Measurements from ENCODE around the gene SPP1.
"Not testable (repeated sequence)": the region's sequence is repeated elsewhere in the genome, so short reads cannot be mapped to it uniquely, and the experiment has no call there.

The SPP1 gene

DNA sequence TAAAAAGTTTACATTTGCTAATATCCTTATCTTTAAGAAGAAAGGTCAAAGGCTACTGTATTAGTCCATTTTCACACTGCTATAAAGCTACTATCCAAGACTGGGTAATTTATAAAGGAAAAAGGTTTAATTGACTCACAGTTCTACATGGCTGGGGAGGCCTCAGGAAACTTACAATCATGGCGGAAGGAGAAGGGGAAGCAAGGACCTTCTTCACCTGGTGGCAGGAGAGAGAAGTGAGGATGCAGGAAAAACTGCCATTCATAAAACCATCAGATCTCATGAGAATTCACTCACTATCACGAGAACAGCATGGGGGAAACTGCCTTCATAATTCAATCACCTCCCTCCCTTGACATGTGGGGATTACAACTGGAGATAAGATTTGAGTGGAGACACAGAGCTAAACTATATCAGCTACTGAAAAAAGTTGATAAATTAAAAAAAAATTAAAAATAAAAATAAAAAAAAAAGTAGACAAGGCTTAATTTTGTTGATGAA, 23.7 kb downstream of the SPP1 start:
- not testable (repeated sequence) for DNase-seq

DNA sequence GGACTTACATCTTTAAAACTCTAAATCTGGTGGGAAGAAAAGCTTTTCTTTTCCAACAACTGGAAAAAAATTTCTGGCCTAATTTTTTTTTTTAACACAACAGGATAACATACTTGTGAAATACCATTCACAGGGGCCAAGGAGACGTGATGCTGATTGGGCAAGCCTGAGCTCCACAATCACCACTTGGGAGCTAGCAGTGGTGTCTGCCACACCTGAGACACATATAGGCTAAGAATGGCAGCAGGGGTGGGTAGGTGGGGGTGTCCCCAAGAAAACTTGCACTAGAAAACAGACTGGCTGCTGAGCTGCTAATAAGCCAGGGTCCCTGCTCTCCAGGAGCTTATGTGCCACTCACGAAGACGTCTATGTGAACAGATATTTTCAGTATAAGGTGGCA, 26.4 kb downstream of the SPP1 start:
- no peak for DNase-seq

DNA sequence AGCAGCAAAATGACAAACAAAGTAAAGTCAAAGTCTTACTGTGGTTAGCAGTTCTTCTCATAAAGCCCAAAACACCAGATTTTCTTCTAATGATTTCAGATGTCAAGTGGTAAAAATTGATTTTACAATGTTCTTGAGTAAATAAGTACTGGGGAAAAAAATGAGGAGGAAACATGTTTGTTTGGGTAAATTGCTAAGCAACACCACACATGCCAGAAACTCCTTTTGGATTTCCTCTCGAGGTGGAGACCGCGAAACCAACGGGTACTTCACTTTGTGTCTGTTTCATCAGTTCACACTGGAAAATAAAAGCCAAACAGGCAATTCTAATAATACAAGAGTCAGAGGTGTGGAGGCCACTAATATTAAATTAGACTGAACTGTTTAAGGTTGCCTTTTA, 27.3 kb downstream of the SPP1 start:
- no peak for DNase-seq

DNA sequence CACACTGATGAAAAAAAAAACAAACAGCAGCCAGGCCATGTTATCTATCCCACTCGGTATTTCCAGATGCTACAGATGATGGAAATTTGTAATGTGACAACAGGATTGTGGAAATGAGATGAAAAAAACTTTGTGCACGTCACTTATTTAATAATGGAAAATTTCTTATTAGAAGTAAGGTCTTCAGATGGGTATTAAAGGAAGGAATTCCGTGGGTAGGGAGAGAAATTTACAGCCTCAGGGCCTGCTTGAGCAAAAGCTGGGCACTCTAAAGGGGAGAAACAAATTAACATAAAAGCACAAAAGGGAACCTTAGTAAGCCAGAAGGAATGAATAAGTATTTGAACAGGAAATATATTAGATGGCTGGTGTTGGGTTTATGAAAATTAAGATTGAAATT, 27.7 kb downstream of the SPP1 start:
- DNase-seq = no peak

DNA sequence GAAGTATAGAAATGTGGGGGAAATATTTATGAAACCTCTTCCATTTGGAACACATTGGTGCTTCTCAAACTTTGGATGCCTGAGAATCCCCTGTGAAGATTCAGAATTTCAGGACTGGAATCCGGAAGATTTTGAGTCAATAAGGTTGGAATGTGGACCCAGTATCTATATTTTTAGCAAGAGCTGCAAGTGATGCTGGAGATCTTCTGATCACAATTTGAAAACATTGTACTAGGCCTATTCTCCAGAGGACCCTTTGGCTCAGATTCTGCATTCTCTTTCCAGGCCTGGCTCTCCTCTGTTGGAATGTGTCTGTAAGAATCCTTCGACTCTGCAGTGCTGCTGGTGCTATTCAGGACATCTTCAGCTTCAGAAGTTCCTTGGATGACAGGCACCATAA, 29.6 kb downstream of the SPP1 start:
- no peak for DNase-seq

DNA sequence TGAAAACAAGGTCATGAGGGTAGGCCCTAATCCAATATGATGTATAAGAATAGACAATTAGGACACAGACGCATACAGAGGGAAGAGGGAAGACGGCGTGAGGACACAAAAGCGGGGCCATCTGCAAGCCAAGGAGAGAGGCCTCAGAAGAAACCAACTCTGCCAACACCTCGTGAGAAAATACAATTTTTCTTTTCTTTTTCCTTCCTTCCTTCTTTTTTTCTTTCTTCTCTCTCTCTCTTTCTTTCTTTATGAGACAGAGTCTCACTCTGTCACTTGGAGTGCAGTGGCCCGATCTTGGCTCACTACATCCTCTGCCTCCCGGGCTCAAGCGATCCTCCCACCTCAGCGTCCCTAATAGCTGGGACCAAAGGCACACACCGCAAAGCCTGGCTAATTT, 30.4 kb downstream of the SPP1 start:
- no peak for DNase-seq

DNA sequence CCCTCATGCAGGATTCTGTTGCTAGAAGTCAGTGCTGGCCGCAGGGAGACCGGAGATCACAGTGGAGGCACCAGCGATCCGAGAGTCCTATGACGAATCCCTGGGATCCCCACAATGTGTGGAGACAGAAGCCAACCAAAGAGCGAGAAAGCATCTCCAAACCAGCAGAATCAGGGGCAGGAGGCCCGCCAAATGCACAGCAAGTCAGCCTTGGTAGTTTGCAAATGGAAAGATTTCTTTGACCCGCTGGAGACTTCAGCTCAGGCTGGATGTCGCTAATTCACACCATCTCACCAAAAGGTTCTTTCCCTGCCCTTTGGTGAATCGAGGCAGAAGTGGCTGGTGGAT, 31.4 kb downstream of the SPP1 start:
- no peak for DNase-seq

DNA sequence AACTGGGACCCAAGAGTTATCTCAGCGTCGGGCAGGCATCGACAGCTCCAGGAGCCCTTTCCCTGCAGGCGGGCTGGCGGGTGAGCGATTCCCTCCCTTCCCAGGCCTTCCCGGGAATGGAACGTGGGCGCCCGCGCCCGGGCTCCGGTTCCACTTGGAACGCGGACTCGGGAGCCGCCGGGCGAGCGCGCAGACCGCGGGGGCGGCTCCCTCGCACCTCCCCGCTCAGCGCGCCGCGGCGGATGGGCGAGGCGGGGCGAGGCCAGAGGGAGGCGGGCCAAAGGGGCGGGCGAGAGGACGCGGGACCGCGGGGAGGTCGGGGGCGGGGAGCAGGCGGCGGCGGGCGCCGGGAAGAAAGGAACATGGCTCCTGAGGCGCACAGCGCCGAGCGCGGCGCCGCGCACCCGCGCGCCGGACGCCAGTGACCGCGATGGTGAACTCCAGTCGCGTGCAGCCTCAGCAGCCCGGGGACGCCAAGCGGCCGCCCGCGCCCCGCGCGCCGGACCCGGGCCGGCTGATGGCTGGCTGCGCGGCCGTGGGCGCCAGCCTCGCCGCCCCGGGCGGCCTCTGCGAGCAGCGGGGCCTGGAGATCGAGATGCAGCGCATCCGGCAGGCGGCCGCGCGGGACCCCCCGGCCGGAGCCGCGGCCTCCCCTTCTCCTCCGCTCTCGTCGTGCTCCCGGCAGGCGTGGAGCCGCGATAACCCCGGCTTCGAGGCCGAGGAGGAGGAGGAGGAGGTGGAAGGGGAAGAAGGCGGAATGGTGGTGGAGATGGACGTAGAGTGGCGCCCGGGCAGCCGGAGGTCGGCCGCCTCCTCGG, 32.0 kb downstream of the SPP1 start, which contains the start of gene PKD2:
PKD2 (plus strand) TSS at position 332 of the 818 bp plus-strand sequence; CDS start at position 431, 99 bp downstream.
- DNase-seq = peak; percentile 73

DNA sequence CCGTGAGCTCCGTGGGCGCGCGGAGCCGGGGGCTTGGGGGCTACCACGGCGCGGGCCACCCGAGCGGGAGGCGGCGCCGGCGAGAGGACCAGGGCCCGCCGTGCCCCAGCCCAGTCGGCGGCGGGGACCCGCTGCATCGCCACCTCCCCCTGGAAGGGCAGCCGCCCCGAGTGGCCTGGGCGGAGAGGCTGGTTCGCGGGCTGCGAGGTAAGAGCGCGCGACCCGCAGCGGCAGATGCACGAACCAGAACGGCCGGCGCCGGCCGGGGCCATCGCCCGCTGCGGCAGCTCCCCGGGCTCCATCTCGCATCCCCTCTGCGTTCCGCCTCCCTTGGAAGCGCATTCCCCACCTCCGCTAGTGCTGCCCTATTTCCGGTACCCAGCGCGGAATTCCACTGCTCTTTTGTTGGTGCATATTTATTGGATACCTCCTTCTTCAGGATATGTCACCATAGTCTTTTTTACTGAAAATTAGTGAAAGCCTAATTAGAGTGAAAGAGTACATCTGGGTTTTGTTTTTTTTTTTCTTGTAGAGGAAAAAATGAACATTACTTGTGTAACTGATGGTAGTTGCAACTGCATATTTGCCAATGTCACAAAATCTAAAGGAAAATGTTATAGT, 32.7 kb downstream of the SPP1 start:
- peak; percentile 45 for DNase-seq

DNA sequence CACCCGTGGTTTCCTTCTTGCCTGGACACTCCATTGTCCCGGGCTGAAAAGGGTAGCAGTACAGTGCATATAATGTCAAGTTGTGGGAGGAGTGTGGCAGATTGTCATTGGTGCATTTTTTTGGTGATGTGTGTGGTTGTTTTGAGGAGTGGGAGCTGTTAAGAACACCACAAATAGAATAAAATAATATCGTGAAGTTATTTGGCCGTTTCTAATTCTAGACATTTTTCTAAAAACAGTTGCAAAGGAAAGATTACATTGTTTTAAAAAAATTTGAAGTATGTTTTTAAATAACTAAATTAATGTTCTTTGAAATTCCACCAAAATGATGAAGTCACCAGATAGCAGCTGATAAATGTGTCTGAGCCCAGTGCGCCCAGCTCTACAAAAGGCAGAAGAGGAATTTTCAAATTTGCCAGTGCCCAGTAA, 33.2 kb downstream of the SPP1 start:
- peak; percentile 69 for DNase-seq

DNA sequence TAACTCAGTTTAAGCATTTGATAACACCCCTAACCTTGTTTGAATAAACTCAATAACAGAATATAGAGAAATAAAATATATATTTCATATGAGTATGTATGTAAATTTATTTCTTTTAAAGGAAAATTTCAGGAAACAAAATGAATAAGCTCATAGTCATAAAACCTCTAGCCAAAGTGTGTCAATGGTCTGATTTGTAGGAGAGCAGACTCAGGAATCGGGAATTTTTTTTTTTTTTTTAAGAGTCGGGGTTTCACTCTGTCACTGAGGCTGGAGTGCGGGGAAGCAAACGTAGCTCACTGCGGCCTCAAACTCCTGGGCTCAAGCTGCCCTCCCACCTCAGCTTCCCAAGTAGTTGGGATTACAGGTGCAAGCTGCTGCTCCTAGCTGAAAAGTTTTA, 34.4 kb downstream of the SPP1 start:
- DNase-seq = no peak

DNA sequence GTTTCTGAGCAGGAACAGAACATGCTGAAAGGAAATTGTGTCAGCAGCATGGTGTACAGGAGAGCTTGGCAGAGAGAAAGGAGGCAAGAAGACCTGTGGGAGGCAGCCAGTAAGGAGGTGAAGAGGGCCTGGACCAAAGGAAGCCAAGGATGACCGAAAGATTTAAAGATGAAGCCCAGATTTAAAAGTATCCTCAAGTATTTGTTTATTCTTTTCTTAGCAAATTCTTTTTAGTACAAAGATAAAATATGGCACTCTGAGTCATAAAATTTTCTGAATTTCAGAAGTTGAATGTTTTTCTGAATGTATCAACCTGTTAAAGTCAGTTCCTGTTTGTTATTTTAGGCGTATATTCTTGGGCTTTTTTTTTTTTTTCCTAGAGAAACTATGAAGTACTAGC, 35.5 kb downstream of the SPP1 start:
- DNase-seq = peak; percentile 57

DNA sequence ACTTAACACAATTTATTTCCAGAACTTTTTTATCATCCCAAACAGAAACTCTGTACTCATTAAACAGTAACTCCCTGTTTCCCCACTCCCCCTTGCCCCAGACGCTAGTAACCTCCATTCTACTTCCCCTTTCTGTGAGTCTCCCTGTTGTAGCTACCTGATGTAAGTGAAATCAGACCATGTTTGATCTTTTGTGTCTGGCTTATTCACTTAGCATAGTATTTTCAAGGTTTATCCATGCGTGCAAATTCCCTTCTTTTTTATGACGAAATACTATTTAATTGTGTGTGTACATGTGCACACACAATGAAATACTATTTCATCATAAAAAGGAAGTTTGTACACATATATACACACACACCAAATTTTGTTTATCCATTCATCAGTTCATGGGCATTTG, 37.1 kb downstream of the SPP1 start:
- peak; percentile 18 for DNase-seq

DNA sequence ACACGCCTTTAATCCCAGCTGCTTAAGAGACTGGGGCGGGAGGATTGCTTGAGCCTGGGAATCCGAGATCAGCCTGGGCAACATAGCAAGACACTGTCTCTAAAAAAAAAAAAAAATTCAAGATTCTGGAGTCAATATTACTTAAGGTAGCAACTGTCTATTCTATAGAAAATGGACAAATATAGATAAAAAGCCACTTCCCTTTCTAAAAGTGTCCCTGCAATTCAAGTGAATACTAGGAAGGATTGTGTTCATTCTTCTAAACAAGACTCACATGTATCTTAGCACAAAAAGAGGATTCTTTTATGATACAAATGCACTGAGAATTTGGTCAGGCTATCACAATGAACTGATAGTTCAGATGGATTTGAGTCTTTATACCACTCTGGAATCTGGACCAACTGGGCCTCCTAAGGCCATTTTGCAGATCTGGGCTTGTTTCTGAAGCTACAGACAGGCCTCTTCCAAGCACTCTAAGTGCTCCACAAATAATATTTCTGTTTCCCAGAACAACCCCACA, 38.9 kb downstream of the SPP1 start:
- DNase-seq = no peak

DNA sequence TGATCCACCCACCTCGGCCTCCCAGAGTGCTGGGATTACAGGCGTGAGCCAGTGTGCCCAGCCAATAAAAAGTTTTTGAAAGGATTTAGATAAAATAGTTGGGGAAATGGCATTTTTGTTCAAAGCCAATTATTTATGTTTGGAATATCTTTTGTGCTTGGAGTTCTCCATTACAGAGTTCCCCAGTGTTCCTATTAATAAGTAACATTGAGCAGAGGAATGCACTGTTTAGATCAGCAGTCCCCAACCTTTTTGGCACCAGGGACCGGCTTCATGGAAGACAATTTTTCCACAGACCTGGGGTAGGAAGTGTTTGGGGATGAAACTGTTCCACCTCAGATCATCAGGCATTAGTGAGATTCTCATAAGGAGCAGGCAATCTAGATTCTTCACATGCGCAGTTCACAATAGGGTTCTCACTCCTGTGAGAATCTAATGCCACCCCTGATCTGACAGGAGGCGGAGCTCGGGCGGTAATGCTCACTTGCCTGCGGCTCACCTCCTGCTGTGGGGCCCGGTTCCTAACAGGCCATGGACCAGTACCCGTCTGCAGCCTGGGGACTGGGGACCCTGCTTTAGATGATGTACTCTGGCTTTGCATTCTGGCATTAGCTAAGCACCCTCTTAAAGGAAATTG, 40.3 kb downstream of the SPP1 start:
- peak; percentile 57 for DNase-seq

DNA sequence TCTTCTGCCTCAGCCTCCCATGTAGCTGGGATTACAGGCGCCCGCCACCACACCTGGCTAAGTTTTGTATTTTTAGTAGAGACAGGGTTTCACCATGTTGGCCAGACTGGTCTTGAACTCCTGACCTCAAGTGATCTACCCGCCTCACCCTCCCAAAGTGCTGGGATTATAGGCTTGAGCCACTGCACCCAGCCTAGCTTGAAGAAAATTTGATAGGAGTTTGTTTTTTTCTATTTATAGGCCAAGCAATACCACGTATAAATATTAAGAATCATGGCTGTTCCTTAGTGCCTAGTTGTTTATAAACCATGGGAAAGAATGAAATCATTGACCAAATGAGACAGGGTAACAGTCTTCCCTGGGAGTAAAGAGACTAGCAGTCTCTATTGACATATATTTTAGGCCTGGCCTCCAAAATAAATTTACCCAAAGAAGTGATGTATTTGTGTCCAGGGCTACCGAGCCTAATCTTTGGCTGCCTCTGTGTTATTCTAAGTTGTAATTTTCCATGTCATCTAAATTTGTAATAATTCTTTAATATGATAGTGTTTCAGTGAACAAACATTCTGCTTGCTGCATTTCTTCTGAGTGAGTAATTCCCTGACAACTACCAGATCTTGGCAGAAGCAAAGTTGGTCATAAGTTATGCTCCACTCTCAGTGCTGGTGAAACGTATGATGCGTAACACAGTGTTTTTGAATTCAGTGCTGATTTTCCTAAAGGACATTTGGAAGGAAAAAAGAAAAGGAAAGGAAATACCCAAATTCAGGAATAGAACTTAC, 42.2 kb downstream of the SPP1 start:
- peak; percentile 94 for DNase-seq

DNA sequence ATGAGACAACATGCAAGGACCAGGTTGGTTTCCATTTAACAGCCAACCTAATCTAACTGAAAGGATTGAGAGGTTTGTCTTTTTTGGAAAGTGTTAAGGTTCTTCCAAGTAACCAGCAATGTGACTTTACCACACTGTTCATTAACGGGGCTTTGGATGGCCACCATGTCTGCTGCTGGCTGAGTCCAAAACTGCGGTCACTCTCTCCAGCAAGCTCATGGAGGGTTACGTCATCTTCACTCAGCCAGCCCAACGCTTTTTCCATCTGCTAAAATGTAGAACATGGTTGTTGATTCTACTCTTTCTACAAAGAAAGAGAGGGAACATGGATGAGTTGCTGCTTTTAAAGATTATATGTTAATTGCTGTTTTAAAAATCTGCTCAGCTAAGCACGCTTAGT, 43.0 kb downstream of the SPP1 start:
- no peak for DNase-seq

DNA sequence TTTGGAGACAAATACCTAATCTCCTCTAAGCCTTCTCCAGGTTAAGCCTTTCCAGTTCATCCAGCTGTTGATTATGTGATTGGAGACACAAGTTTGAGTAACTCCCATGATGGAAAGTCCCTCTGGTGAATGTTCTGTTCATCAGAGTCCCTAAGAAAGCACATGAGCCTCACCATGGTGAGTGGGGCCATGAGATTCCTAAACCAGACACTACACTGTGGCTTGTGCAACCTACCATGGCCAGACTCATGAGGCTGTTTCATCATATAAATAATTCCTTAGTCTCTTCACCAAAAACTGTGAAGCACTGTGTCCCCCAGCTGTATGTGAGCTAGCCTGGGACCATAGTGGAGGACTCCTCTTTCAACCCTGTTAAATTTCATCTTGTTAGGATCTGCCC, 46.3 kb downstream of the SPP1 start:
- no peak for DNase-seq

DNA sequence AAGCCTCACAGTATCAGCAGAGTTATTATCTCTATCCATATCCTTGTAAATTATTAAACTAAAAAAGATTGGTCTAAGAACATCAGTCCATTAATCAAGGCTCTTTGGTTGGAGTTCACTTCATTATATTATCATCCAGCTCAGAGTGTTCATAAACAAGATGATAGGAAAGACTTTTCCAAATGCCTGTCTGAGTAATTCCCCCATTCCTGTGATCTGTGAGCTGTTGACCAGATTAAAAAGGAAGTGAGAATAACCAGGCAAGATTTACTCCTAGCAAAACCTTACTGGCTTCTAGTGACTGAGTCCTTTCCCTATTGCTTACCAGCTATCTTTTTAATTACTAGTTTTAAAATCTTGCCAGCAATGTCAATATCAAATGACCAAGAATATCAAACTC, 46.8 kb downstream of the SPP1 start:
- DNase-seq = peak; percentile 34

DNA sequence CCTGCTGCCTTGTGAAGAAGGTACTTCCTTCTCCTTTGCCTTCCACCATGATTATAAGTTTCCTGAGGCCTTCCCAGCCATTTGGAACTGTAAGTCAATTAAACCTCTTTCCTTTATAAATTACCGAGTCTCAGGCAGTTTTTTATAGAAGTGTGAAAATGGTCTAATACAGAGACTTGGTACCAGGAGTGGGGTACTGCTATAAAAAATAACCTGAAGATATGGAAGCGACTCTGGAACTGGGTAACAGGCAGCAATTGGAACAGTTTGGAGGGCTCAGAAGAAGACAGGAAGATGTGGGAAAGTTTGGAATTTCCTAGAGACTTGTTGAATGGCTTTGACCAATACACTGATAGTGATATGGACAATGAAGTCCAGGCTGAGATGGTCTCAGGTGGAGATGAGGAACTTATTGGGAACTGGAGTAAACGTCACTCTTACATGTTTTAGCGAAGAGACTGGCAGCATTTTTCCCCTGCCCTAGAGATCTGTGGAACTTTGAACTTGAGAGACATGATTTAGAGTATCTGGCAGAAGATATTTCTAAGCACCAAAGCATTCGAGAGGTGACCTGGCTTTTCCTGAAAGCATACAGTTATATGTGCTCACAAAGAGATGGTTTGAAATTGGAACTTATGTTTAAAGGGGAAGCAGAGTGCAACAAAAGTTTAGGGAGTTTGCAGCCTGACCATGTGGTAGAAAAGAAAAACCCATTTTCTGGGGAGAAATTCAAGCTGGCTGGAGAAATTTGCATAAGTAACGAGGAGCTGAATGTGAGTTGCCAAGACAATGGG, 50.6 kb downstream of the SPP1 start:
- DNase-seq = not testable (repeated sequence)

DNA sequence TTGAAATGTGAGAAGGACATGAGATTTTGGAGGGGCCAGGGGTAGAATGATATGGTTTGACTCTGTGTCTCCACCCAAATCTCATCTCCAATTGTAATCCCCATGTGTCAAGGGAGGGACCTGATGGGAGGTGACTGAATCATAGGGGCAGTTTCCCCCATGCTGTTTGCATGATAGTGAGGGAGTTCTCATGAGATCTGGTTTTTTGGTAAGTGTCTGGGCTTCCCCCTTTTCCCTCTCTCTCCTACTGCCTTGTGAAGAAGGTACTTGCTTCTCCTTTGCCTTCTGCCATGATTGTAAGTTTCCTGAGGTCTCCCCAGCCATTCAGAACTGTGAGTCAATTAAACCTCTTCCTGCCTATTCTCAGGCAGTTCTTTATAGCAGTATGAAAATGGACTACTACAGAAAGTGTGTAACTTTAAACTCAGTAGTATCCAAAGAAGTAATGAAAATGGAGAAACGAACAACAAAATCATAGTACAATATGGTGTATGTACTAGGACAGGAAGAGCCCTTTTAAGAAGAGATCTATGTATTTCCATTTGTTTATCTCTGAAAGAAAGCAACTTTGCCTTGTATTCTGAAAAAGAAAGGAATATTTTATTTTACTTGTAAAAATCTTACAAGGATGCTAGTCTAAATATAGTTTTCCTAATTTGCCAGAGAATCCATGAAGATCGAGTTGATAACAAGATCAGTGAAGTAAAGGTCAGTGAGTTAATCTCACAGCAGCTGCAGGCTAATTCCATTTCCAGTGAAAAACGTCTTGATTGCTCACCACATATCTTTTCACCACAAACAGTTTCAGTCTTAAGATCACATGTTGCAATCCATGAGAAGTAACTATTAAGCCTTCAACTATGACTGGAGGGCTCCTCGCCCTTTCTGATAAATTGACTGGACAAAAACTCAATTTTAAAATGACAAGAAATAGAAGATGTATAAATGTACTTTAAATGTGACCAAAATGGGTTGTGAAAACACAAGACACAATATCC, 52.4 kb downstream of the SPP1 start:
- peak; percentile 27 for DNase-seq

All from kidney glomerular epithelial cell (primary cell).